ENCODE results near the gene TP53BP2.
"Not testable (repeated sequence)": the region's sequence is repeated elsewhere in the genome, so short reads cannot be mapped to it uniquely, and the experiment has no call there.

TP53BP2 gene, protein sequence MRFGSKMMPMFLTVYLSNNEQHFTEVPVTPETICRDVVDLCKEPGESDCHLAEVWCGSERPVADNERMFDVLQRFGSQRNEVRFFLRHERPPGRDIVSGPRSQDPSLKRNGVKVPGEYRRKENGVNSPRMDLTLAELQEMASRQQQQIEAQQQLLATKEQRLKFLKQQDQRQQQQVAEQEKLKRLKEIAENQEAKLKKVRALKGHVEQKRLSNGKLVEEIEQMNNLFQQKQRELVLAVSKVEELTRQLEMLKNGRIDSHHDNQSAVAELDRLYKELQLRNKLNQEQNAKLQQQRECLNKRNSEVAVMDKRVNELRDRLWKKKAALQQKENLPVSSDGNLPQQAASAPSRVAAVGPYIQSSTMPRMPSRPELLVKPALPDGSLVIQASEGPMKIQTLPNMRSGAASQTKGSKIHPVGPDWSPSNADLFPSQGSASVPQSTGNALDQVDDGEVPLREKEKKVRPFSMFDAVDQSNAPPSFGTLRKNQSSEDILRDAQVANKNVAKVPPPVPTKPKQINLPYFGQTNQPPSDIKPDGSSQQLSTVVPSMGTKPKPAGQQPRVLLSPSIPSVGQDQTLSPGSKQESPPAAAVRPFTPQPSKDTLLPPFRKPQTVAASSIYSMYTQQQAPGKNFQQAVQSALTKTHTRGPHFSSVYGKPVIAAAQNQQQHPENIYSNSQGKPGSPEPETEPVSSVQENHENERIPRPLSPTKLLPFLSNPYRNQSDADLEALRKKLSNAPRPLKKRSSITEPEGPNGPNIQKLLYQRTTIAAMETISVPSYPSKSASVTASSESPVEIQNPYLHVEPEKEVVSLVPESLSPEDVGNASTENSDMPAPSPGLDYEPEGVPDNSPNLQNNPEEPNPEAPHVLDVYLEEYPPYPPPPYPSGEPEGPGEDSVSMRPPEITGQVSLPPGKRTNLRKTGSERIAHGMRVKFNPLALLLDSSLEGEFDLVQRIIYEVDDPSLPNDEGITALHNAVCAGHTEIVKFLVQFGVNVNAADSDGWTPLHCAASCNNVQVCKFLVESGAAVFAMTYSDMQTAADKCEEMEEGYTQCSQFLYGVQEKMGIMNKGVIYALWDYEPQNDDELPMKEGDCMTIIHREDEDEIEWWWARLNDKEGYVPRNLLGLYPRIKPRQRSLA

DNA sequence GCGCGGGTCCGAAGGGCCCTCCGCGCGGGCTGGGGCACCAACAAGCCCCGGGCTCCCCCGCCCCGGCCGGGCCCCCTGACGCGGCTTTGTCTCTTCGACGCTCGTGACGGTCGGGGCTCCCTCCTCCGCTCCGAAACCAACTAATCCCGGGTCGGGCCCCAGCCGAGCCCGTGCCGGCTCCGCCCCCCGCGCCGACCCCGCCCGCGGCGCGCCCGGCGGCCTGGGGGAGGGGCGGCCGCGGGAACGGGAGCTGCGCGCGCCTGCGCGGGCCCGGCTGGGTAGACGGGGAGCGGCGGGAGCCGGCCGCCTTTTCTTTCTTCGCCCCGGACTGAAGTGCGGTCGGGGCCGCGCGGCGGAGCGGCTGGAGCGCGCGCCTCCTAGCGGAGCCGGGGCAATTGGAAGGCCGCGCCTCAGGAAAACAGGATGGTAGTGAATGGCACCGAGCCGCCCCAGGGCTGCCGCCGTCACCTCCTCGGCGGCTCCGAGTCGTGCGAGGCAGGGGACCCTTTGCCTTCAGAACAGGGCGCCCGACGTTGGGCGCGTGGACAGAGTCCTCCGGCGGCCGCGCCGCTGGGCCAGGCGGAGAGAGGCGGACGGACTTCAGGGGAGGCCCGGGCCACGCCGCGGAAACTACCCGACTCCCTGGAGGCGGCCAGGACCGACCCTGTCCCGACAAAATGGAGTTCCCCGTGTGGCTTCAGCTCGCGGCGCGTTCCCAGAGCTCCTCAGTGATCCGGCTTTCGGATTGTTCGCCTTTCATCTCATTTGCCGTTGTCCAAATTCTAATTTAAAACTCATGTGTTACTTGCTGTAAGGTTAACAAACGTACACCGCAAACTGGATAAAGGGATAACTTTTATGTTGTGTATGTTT is at the start of gene TP53BP2:
Gene TP53BP2 (minus strand): TSS at position 138 of the 873 bp plus-strand sequence. CDS start 267 bp downstream, outside the sequence.
- no peaks in the 10 kb centered on the region for H3K9me3 ChIP-seq (ENCODE audit: severe bottlenecking)
- no peaks in the 10 kb centered on the region for H3K36me3 ChIP-seq
- H3K27me3 ChIP-seq (ENCODE audit: insufficient read depth, low read depth, severe bottlenecking): no peaks in the 10 kb centered on the region
- peak within 1 kb of the TSS; percentile 95 for H3K27ac ChIP-seq
- peak within 1 kb of the TSS; percentile 59 for H3K4me3 ChIP-seq (ENCODE audit: low read depth, low read length)
- peak; percentile 75 for DNase-seq
- TF ChIP-seq, protein P1, sequence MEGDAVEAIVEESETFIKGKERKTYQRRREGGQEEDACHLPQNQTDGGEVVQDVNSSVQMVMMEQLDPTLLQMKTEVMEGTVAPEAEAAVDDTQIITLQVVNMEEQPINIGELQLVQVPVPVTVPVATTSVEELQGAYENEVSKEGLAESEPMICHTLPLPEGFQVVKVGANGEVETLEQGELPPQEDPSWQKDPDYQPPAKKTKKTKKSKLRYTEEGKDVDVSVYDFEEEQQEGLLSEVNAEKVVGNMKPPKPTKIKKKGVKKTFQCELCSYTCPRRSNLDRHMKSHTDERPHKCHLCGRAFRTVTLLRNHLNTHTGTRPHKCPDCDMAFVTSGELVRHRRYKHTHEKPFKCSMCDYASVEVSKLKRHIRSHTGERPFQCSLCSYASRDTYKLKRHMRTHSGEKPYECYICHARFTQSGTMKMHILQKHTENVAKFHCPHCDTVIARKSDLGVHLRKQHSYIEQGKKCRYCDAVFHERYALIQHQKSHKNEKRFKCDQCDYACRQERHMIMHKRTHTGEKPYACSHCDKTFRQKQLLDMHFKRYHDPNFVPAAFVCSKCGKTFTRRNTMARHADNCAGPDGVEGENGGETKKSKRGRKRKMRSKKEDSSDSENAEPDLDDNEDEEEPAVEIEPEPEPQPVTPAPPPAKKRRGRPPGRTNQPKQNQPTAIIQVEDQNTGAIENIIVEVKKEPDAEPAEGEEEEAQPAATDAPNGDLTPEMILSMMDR (IDR thresholded peaks at IDR 0.05; ENCODE audit: low read depth, low read length): peak; percentile 48

DNA sequence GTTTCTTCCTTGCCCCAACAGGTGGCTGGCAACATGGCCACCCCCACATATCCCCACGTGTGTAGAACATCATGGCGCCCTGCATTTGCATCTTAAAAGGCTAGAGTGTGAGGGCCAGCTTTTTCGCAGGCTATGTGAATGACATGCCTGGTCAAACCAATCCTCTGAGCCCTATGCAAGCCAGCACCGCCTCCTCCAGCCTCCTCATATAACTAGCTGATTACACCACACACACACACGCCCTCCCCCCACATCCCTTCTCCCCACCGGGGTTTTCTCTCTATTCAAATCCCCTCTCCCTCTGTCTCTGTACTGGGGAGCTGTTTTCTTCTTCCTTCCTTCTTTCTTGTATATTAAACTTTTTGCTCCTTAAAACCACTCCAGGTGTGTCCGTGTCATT is 44.7 kb upstream of the TP53BP2 start:
- H3K9me3 ChIP-seq (ENCODE audit: severe bottlenecking); DNase-seq; H3K27me3 ChIP-seq (ENCODE audit: insufficient read depth, low read depth, severe bottlenecking); H3K36me3 ChIP-seq; H3K4me3 ChIP-seq (ENCODE audit: low read depth, low read length); H3K27ac ChIP-seq: not testable (repeated sequence)

DNA sequence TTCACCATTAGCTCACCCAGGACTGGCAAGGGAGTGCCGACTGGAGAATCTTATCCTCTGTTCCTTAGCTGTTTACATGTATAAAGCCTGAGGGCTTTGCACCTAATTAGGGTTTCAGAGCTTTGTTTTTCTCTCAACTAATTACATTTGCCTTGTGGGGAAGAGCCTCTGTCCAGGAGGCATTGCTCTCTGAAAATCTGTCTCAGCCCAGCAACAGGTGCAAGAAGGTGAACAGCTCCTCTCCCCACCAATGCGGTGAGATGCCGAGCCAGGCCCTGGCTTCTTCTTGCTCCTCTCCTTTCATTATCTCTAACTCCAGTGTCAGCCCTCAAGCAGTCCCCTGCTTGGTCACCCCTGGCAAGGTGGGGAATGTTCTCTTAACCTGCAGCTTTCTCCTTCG is 43.6 kb upstream of the TP53BP2 start:
- H3K27ac ChIP-seq; H3K9me3 ChIP-seq (ENCODE audit: severe bottlenecking); H3K4me3 ChIP-seq (ENCODE audit: low read depth, low read length); DNase-seq; H3K27me3 ChIP-seq (ENCODE audit: insufficient read depth, low read depth, severe bottlenecking); H3K36me3 ChIP-seq: not testable (repeated sequence)

DNA sequence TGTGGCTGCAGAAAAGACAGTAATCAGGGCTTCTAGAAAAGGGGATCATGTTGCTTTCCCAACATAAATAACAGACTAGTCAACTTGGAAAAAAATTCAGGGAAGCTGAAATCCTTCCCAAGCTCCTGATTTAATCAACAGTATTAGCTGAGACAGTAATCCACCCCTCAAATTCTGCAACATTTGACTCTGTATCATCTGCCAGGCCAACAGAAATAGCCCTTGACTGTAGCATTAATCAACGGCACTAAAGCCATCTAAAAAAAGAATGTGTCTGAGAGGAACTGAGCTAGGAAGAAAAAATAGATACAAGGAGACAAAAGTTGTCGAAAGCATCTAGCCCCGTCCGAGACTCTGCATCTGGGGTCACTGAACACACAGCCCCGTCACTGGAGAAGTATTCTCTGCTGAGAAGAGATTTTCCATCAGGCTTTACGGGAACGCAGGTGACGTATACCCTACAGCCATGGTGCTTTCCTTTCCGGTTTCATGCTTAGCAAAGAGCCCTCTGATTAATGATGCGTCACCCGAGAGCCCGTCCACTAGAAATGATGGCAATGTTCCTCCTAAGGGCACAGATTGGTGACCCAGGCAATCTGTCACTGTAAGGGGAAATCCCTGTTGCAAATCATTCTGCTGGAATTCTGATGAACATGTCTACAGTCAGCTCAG is 42.1 kb upstream of the TP53BP2 start:
- H3K36me3 ChIP-seq: no peaks in the 10 kb centered on the region
- no peaks in the 10 kb centered on the region for H3K9me3 ChIP-seq (ENCODE audit: severe bottlenecking)
- no peaks in the 10 kb centered on the region for H3K27me3 ChIP-seq (ENCODE audit: insufficient read depth, low read depth, severe bottlenecking)
- H3K27ac ChIP-seq: peak overlapping the region; percentile 46
- H3K4me3 ChIP-seq (ENCODE audit: low read depth, low read length): peak overlapping the region; percentile 16
- TF ChIP-seq, protein P1 (IDR thresholded peaks at IDR 0.05; ENCODE audit: low read depth, low read length): no peak
- peak; percentile 68 for DNase-seq

DNA sequence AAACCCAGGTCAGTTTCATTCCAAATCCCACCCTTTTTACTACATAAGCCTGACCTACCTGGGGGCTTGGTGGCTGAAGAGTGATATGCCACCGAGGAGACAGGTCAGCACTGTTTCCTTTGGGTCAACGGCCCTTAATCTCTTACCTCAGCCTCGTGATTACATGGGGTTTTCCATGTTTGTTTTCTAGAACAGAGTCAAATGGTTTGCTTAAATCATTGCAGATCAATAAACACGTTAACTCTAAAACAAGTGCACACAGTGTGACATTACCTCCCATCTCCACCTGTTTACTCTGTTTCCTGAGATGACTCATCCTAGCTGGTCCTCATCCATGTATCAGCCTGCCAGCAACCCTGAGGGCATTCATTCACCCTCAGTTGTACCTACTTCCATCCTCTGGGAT is 40.8 kb upstream of the TP53BP2 start:
- H3K36me3 ChIP-seq: no peaks in the 10 kb centered on the region
- DNase-seq: no peak
- TF ChIP-seq, protein P1 (IDR thresholded peaks at IDR 0.05; ENCODE audit: low read depth, low read length): no peak
- H3K27ac ChIP-seq: no peak overlapping the region
- H3K4me3 ChIP-seq (ENCODE audit: low read depth, low read length): no peak overlapping the region
- H3K27me3 ChIP-seq (ENCODE audit: insufficient read depth, low read depth, severe bottlenecking): no peaks in the 10 kb centered on the region
- H3K9me3 ChIP-seq (ENCODE audit: severe bottlenecking): no peaks in the 10 kb centered on the region

DNA sequence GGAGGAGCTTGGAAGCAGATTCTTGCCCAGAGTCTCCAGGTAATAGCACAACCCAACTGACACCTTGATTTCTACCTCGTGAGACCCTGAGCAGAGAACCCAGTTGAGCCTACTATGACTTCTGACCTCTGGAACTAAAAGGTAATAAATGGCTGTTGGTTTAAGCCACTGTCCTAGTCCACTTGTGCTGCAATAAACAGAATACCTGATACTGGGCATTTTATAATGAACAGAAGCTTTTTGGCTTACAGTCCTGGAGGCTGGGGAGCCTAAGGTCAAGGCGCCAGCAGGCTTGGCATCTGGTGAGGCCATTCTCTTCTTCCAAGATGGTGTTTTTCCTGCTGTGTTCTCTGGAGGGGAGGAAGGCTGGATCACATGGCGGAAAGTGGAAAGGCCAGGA is 39.9 kb upstream of the TP53BP2 start:
- H3K4me3 ChIP-seq (ENCODE audit: low read depth, low read length): no peak overlapping the region
- no peaks in the 10 kb centered on the region for H3K27me3 ChIP-seq (ENCODE audit: insufficient read depth, low read depth, severe bottlenecking)
- H3K27ac ChIP-seq: no peak overlapping the region
- H3K36me3 ChIP-seq: no peaks in the 10 kb centered on the region
- TF ChIP-seq, protein P1 (IDR thresholded peaks at IDR 0.05; ENCODE audit: low read depth, low read length): no peak
- no peaks in the 10 kb centered on the region for H3K9me3 ChIP-seq (ENCODE audit: severe bottlenecking)
- DNase-seq: no peak

All from WERI-Rb-1 (cell line).